MCF 10A (cell line): ENCODE measurements around the gene MROH2A. TPM values are rescaled to one million over a fixed set of nuclear protein-coding genes. Genes with fewer than 3 reads are reported as not detected.

Experiments
- BruUV-seq: library from RNA; stranded (reverse); fragments of 400-500 nt; replicated peaks from 2 replicates; lab custom pipeline; 2021; lab: Mats Ljungman, UMichigan
- CTCF ChIA-PET: fragments of 300-600 bp; sonication (Branson Sonifier 250); formaldehyde crosslinking; extraction: SDS; loops from one replicate; lab custom pipeline; 2021; ENCODE audit warnings: antibody characterized with exemption, inconsistent platforms; lab: Yijun Ruan, JAX
- POLR2A ChIA-PET: fragments of 300-600, 350-650 bp; sonication (Branson Sonifier 250); formaldehyde crosslinking; extraction: SDS; loops from one replicate; lab custom pipeline; 2020; ENCODE audit warnings: antibody characterized with exemption, inconsistent platforms; lab: Yijun Ruan, JAX
- DNase-seq: peaks from one replicate; pipeline ENCODE4 v3.0.0-alpha.2; 2018; ENCODE audit not compliant: unreplicated experiment
- H3K27ac Mint-ChIP-seq: one replicate; pipeline ENCODE4 v1.8.0; 2022; ENCODE audit warnings: mild to moderate bottlenecking, low read depth, mixed read lengths; ENCODE audit not compliant: unreplicated experiment
- H3K27me3 Mint-ChIP-seq: one replicate; pipeline ENCODE4 v1.8.0; 2022; ENCODE audit warnings: mixed read lengths; ENCODE audit not compliant: insufficient read depth, unreplicated experiment
- H3K36me3 Mint-ChIP-seq: one replicate; pipeline ENCODE4 v1.8.0; 2022; ENCODE audit warnings: mild to moderate bottlenecking, moderate library complexity, mixed read lengths; ENCODE audit not compliant: insufficient read depth, unreplicated experiment
- H3K4me1 Mint-ChIP-seq: one replicate; pipeline ENCODE4 v1.8.0; 2022; ENCODE audit warnings: mixed read lengths; ENCODE audit not compliant: insufficient read depth, unreplicated experiment
- H3K4me3 Mint-ChIP-seq: one replicate; pipeline ENCODE4 v1.8.0; 2022; ENCODE audit warnings: mild to moderate bottlenecking, moderate library complexity, mixed read lengths; ENCODE audit not compliant: unreplicated experiment
- H3K9me3 Mint-ChIP-seq: one replicate; pipeline ENCODE4 v1.8.0; 2022; ENCODE audit warnings: mixed read lengths; ENCODE audit not compliant: unreplicated experiment
- intact Hi-C: fragments of 100-400 bp; cut with micrococcal nuclease; formaldehyde crosslinking; loops from 2 replicates; pipeline ENCODE4 v1.14.1; 2022
- total RNA-seq: library from RNA; stranded (reverse); gene quantifications from 2 replicates; pipeline ENCODE4 v1.2.3, GENCODE V29; 2022
- TF ChIP-seq, protein P1 (sequence below): fragments of 200-600 bp; IDR thresholded peaks from one replicate; pipeline ENCODE4 v1.8.0; 2022; ENCODE audit warnings: antibody characterized with exemption, mild to moderate bottlenecking; ENCODE audit not compliant: unreplicated experiment

Gene MROH2A
- total RNA-seq, 1 experiment from 2014 or later = not detected

DNA sequence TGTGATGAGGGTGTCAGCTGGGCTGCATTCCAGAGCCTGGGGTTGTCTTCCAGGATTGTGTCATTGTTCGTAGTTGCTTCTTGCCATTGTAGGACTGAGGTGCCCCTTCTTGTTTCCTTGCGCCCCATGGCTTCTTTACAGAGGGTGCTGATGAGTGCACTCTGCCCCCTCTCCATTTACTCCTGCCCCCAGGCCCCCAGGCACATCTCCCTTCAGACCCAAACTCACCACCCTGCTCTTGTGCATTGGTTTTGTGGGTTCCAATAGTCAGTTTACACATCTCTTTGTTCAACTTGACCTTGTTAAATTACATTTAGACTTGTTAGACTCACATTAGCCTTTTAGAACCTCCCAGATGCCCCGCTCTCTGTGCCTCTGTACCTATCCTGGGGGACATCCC, 43.1 kb downstream of the MROH2A start:
- DNase-seq = no peak
- Mint-ChIP-seq H3K36me3 (no peaks in the 10 kb centered on the region), H3K9me3 (no peaks in the 10 kb centered on the region), H3K27ac (no peak overlapping the region), H3K4me1 (no peaks in the 10 kb centered on the region), H3K27me3 (no peaks in the 10 kb centered on the region), H3K4me3 (no peak overlapping the region)
- BruUV-seq = no TSS peak
- CTCF ChIA-PET = no interaction called here
- TF ChIP-seq, protein P1, sequence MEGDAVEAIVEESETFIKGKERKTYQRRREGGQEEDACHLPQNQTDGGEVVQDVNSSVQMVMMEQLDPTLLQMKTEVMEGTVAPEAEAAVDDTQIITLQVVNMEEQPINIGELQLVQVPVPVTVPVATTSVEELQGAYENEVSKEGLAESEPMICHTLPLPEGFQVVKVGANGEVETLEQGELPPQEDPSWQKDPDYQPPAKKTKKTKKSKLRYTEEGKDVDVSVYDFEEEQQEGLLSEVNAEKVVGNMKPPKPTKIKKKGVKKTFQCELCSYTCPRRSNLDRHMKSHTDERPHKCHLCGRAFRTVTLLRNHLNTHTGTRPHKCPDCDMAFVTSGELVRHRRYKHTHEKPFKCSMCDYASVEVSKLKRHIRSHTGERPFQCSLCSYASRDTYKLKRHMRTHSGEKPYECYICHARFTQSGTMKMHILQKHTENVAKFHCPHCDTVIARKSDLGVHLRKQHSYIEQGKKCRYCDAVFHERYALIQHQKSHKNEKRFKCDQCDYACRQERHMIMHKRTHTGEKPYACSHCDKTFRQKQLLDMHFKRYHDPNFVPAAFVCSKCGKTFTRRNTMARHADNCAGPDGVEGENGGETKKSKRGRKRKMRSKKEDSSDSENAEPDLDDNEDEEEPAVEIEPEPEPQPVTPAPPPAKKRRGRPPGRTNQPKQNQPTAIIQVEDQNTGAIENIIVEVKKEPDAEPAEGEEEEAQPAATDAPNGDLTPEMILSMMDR = no peak
- intact Hi-C loops = no loop called here
- POLR2A ChIA-PET = interaction anchor here (0.7 kb wide), 1 partner anchor 74 kb away, joined by 3 read pairs; no protein-coding TSS in a partner anchor

DNA sequence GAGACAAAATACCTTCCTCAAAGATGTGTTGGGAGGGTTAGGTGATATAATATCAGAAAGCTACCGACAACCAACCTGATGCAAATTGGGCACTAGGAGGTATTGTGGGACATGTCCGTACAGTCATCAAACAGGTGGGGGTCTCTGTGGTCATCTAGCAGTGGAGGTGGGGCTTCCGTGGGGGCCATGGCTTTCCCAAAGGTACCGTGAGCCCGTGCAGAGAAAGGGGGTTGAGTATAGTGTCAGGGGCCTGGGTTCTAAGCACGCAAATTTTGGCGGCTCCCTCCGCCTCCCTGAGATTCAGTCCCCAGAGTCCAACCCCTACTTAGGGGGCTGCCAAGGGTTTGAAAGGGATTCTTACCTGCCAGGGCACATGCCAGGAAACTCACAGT, 43.6 kb downstream of the MROH2A start:
- POLR2A ChIA-PET = no interaction called here
- H3K4me3 Mint-ChIP-seq = no peak overlapping the region
- H3K4me1 Mint-ChIP-seq = no peaks in the 10 kb centered on the region
- CTCF ChIA-PET = no interaction called here
- no peaks in the 10 kb centered on the region for H3K36me3 Mint-ChIP-seq
- H3K27me3 Mint-ChIP-seq = no peaks in the 10 kb centered on the region
- no peak for DNase-seq
- BruUV-seq = no TSS peak
- H3K9me3 Mint-ChIP-seq = no peaks in the 10 kb centered on the region
- no peak overlapping the region for H3K27ac Mint-ChIP-seq
- intact Hi-C loops = no loop called here
- TF ChIP-seq, protein P1 = no peak

DNA sequence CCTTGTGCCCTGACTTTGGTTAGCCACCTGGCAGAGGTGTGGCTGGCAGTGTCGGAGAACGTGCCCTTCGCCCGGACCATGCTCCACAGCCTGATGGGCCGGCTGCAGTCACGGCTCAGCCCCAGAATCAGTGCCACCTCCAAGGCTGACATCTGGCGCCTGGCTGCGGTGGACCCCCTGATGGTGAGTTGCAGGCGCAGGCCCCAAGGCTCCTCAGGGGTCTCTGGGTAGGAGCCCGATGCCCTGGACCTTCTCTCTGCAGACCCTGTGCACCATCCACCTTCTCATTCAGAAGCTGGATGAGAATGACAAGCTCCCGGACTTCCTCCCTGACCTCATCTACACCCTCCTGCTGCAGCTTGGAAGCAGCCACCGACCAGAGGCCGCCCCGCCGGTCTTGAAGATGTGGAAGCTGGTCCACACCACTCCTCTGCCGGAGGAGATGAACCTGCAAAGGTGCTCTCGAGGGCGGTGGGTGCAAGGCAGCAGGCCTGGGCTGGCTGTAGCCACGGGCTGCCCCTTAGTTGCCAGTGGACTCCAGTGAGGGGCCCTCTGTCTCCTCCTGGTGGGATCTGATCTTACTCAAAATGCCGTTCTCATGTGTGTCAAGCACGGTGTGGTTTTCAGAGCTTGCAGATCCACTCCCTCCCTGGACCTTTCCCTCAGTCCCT, 44.1 kb downstream of the MROH2A start:
- TF ChIP-seq, protein P1 = no peak
- Mint-ChIP-seq H3K36me3 (no peaks in the 10 kb centered on the region), H3K27me3 (no peaks in the 10 kb centered on the region), H3K27ac (no peak overlapping the region), H3K4me1 (no peaks in the 10 kb centered on the region), H3K4me3 (no peak overlapping the region), H3K9me3 (no peaks in the 10 kb centered on the region)
- BruUV-seq = no TSS peak
- ChIA-PET CTCF (interaction anchor here (0.6 kb wide), 1 partner anchor 282 kb away, joined by 3 read pairs; no protein-coding TSS in a partner anchor), POLR2A (no interaction called here)
- intact Hi-C loops = no loop called here
- DNase-seq = no peak

DNA sequence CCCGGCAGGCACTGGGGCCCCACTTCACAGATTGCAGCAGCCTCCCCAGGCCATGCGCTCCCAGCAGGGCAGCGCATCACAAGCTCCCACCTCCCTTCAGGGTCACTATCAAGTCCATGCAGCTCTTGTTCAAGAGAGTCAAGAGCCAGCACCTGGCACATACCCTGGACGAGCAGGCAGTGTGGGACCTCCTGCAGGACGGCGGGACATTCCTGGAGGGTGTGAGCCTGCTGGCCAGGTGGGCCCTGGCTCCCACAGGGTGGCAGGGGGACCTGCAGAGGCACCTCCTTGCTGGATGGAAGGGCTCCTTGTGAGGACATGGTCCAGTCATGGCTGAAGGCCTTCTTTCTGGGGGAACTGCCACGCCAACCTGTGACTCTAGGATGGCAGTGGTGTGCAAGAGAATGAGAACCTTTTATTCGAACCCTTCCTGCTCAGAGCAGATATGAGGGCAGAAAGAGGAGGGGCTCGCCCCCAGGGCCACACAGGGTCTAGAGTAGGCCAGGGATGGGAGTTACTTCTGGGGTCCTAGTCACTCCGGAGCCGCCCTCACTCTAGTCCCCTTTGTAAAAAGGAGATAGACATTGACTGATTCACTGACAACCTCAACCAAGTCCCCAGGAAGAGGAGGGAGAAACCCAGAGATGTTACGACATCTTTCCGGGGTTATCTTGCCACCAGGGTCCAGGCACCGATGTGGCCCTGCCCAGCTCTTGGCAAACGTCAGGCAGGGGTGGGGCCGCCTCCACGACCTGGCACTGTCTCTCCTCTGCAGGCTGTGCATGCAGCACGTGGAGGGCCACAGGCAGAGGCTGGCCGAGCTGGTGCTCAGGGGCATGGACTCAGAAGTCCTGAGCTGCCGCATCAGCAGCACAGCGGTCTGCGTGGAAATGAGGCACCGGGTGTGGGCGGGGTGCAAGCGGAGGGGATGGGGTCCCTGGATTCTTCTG, 44.9 kb downstream of the MROH2A start:
- no peaks in the 10 kb centered on the region for H3K36me3 Mint-ChIP-seq
- H3K4me1 Mint-ChIP-seq = no peaks in the 10 kb centered on the region
- intact Hi-C loops = no loop called here
- no peaks in the 10 kb centered on the region for H3K9me3 Mint-ChIP-seq
- CTCF ChIA-PET = interaction anchor here (0.6 kb wide), 1 partner anchor 282 kb away, joined by 3 read pairs; no protein-coding TSS in a partner anchor
- BruUV-seq = no TSS peak
- POLR2A ChIA-PET = no interaction called here
- no peak overlapping the region for H3K27ac Mint-ChIP-seq
- no peaks in the 10 kb centered on the region for H3K27me3 Mint-ChIP-seq
- TF ChIP-seq, protein P1 = no peak
- peak; percentile 11 for DNase-seq
- H3K4me3 Mint-ChIP-seq = no peak overlapping the region
